Endothelial cell of hepatic sinusoid (primary cell): ENCODE results near the gene RUNX1.

Source experiments
- in situ Hi-C: cut with HindIII; loops from 2 replicates; pipeline ENCODE4 v1.10.0; 2017; ENCODE audit warnings: low sequenced_read_pairs

Gene RUNX1

DNA sequence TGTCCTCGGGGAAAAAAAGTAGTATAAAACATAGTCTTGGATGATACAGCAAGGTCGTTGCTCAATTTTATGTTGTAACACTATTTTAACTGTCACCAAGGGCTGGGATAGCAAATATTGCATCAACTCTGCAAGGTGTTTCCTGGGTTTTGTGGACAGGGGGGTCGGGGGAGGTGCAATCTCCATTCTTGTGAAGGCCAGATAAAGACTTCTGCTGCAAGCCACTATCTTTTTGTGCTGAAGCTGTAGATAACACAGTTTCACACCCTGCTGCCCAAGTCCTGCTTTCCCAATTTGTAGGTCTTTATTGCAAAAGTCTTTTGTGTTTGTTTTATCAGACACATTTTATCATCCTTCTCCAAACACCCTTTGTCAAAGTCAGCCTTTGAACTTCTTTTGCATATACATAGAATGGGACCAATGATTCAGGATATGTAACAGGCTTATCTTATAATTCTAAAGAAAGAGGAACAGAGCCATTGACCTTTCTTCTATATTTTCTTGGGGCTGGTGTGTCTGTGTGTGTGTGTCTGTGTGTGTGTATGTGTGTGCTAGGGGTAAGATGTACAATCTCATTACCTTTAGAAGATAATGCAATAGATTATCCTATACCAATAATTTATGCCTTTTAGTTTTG is 140.6 kb downstream of the RUNX1 start:
- in situ Hi-C loops, result no loop called here

DNA sequence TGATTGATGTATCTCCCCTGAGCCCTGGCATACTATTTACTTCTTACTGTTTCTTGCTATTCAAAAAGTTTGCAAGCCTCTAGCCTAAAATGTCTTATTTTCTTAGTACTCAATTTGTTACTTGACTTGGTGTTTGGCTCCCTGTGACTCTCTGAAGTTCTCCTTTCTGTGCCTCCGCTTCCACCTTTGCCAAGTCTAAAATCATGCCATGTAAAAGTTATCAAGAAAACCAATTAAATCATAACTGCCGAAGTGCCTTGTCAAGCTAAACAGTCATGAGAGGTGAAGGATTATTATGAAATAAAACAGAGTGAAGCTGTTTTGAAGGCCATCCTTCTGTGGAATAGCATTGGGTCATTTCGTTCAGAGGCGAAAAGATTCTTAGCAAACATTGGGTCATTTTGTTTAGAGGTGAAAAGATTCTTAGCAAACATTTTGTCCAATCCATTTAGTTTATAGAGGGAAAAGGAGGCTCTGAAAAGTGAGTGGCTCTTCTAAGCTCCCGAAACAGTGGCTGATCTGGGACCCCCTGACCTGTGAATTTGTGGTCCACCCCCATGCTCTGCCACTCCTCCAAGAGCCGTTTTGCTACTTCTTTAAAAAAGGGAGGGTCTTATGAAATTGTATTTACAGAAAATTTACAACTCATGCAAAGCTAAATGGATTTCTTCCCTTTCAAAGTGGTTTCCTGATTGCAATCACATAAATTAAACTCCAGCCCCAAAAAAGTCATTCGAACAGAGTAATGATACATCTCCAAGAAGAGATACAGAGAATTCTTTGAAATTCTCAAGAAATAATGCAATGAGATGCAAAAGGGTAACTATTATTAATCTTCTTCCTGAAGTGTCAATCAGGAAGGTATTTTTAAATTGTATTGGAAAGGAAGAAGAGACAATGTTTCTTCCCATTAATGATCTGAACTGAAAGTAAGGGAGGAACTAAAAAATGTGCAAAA is 141.4 kb downstream of the RUNX1 start:
- in situ Hi-C loops, result no loop called here

DNA sequence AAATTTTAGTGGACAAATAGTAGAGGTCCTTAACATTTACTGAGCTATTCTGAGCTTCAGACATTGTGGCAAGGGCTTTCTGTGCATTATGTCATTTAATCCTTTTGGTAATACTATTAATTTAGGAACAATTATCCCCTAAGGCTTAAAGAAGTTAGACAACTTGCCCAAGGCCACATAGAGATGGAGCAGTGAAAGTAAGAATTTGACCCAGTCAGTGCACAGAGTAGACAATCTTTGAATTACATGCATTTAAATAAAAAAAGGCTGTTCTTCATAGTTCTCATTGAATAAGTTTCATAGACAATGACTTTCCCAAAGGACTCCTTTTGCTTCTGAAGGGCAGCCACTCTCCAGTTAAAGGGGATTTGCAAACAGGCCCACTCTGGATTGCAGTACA is 142.7 kb downstream of the RUNX1 start:
- in situ Hi-C loops, result no loop called here

DNA sequence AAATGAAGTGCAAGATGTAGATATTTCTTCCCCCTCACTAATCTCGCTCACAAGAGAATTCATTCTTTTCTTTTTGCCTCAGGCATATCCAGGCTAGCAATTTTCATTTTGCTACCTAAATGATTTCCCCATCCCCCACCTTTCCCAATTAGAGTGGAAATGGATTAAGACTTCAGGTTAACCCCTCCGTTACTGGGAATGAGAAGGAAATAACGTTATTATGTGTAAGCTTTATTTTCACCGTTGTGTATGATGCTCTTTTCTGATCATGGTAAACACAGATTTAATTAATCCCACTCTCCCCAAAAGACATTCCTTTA is 143.9 kb downstream of the RUNX1 start:
- in situ Hi-C loops, result no loop called here

DNA sequence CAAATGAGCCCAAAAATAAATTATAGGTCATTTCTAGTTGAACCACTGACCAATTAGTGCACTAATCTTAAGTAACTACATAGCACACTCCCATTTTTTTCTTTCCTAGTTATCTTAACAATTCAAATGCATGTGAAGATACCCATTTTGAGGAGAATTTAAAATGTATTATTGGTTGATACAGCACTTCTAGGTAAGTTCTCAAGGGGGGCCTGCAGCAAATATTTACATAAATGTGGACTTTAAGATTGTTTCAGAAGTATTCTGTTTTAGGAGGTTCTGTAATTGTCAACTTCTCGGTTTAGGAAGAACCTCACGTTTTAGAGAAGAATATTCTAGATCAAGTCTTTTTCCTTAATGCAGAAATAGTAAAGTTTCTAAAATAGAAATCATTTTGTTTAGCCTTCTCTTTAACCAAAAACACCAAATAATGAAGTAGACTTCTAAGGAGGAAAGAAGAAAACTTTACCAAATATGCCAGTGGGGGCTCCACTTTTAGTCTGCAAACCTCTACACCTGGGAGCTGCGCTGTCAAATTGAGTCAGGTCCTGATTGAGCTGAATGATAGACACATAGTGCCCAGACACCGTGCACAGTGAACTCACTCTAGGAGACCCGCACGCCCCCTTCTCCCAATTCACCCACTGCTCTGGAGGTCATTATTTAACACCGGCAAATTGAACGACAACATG is 144.4 kb downstream of the RUNX1 start:
- in situ Hi-C loops, result no loop called here

DNA sequence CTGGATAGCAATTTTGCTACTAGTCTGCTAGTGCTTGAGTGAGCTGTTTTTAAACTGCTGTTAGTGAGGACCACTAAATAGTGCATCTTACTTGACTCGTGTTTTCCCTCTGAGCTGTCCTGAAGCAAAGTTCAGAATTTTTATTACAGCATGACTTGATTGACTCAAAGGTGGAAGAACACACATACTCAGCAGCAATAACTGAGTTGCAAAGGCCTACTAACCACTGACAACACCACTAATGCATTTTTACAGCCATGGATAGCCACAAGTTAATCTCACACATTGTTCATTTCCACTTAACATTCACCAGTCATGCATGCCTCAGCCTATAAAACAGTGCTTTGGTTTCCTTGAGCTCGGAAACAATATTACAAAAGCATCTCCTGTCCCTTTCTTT is 148.7 kb downstream of the RUNX1 start:
- in situ Hi-C loops, result no loop called here

DNA sequence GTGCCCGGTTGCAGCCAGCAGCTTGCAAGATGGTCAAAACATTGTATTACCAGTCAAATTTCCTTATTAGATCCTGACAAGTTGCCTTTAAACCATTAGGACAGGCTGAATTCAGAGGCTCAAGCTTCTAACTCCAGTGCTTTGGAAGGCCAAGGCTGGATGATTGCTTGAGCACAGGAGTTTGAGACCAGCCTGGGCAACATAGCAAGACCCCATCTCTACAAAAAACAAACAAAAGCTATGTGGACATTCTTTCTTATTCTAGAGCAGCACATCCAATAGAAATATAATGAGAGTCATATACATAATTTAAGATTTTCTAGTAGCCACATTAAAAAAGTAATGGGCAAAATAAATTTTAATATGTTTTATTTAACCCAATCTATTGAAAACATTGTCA is 149.3 kb downstream of the RUNX1 start:
- in situ Hi-C loops, result loop anchor here (25.0 kb wide), 1 partner anchor 313 kb away; no protein-coding TSS in a partner anchor

DNA sequence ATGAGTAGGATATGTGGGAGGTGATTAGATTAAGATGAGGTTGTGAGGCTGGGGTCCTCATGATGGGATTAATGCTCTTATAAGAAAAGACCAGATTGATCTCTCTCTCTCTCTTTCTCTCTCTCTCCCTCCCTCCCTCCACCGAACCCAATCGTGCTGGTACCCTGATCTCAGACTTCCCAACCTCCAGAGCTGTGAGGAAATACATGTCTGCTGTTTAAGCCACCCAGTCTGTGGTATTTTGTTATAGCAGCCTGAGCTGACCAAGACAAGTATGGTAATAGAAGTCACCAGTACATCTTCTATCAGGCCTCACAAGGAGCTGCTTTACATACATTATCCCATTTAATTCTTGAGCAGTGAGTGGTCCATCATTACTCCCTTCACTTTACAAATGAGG is 149.8 kb downstream of the RUNX1 start:
- in situ Hi-C loops, result loop anchor here (25.0 kb wide), 1 partner anchor 313 kb away; no protein-coding TSS in a partner anchor

DNA sequence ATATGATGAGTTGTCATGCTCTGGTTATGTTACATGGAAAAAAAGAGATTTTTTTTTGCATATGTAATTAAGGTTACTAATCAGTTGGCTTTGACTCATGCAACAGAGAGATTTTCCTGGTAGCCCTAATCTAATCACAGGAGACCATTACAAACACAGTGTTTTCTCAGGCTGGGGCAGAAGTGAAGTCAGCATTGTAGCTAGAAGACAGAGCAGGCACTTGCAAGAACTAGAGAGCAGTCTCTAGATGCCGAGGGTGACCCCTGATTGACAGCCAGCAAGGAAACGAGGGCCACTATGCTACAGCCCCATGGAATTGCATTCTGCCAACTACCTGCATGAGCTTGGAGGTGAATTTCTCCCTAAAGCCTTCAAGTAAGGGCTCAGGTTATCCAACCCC is 151.3 kb downstream of the RUNX1 start:
- in situ Hi-C loops, result loop anchor here (25.0 kb wide), 1 partner anchor 314 kb away; no protein-coding TSS in a partner anchor

DNA sequence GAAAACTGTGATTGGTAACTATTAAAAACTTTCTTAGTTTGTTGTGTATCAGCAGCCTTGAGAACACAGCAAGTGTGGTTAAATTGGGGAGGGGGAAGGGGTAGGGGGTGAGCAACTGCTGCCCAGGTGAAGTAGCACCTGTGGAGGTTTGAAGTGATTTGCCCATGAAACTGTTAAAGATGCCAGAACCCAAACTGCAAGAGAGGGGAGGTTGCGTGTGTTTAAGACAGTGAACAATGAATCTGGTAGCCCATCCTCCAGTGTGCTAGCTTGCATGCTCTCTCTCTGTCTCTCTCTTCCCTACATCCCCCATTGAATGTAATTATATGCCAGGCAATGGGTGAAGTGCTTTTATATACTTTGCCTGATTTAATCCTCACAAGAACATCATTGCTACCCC is 154.7 kb downstream of the RUNX1 start:
- in situ Hi-C loops, result loop anchor here (25.0 kb wide), 1 partner anchor 318 kb away; no protein-coding TSS in a partner anchor

DNA sequence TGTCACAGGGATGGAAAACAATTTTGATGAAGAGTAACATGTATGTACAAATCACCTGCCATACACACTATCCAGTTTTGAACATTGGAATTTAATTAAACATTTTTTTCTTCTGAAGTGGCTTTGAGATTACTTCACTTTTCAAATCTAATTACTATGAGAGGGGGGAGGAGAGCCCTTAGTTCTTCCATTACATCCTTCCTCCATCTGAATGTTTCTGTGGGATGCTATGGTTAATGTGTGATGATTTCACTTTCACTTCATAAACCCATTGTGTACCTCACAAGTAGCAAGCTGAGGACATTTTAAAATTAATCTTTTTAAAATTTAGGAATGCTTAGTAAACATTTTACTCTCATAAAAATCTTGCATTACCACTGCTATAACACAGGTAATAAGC is 156.9 kb downstream of the RUNX1 start:
- in situ Hi-C loops, result loop anchor here (25.0 kb wide), 1 partner anchor 320 kb away; no protein-coding TSS in a partner anchor

DNA sequence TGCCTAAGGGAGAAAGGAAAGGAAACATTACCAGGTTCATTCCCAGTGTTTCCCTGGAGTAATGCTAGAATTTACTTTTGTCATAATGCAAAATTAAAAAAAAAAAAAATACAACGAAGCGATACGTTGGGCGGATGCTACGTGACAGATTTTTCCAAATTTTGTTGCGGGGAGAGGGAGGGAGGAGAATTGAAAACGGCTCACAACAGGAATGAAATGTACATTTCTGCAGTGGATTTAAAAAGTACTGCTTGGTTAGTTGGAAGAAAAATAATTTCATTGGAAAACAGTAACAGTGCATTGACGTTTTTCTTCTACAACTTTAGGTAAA is 157.5 kb downstream of the RUNX1 start:
- in situ Hi-C loops, result loop anchor here (25.0 kb wide), 1 partner anchor 321 kb away; no protein-coding TSS in a partner anchor

DNA sequence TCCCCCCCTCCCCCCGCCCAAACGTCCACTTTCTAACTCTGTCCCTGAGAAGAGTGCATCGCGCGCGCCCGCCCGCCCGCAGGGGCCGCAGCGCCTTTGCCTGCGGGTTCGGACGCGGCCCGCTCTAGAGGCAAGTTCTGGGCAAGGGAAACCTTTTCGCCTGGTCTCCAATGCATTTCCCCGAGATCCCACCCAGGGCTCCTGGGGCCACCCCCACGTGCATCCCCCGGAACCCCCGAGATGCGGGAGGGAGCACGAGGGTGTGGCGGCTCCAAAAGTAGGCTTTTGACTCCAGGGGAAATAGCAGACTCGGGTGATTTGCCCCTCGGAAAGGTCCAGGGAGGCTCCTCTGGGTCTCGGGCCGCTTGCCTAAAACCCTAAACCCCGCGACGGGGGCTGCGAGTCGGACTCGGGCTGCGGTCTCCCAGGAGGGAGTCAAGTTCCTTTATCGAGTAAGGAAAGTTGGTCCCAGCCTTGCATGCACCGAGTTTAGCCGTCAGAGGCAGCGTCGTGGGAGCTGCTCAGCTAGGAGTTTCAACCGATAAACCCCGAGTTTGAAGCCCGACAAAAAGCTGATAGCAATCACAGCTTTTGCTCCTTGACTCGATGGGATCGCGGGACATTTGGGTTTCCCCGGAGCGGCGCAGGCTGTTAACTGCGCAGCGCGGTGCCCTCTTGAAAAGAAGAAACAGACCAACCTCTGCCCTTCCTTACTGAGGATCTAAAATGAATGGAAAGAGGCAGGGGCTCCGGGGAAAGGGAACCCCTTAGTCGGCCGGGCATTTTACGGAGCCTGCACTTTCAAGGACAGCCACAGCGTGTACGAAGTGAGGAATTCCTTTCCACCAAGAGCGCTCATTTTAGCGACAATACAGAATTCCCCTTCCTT is 158.1 kb downstream of the RUNX1 start:
- in situ Hi-C loops, result loop anchor here (25.0 kb wide), 1 partner anchor 321 kb away; no protein-coding TSS in a partner anchor

DNA sequence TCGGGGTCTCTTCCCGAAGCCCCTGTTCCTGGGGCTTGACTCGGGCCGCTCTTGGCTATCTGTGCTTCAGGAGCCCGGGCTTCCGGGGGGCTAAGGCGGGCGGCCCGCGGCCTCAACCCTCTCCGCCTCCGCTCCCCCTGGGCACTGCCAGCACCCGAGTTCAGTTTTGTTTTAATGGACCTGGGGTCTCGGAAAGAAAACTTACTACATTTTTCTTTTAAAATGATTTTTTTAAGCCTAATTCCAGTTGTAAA is 158.7 kb downstream of the RUNX1 start:
- in situ Hi-C loops, result loop anchor here (25.0 kb wide), 1 partner anchor 322 kb away; no protein-coding TSS in a partner anchor

DNA sequence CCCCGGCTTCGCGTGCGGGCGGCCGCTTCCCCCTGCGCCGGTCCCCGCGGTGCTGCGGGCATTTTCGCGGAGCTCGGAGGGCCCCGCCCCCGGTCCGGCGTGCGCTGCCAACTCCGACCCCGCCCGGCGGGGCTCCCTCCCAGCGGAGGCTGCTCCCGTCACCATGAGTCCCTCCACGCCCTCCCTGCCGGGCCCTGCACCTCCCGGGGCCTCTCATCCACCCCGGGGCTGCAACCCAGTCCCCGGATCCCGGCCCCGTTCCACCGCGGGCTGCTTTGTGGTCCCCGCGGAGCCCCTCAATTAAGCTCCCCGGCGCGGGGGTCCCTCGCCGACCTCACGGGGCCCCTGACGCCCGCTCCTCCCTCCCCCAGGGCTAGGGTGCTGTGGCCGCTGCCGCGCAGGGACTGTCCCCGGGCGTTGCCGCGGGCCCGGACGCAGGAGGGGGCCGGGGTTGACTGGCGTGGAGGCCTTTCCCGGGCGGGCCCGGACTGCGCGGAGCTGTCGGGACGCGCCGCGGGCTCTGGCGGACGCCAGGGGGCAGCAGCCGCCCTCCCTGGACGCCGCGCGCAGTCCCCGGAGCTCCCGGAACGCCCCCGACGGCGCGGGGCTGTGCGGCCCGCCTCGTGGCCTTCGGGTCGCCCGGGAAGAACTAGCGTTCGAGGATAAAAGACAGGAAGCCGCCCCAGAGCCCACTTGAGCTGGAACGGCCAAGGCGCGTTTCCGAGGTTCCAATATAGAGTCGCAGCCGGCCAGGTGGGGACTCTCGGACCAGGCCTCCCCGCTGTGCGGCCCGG is 159.2 kb downstream of the RUNX1 start:
- in situ Hi-C loops, result loop anchor here (5.0 to 25.0 kb wide), 2 partner anchors 83 to 322 kb away; no protein-coding TSS in a partner anchor

DNA sequence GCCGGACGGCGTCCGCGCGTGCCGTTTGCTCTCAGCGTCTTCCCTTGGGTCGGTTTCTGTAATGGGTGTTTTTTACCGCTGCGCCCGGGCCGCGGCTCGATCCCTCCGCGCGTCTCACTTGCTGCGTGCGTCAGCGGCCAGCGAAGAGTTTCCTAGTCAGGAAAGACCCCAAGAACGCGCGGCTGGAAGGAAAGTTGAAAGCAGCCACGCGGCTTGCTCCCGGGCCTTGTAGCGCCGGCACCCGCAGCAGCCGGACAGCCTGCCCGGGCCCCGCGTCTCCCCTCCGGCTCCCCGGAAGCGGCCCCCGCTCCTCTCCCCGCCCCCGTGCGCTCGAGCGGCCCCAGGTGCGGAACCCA is 159.8 kb downstream of the RUNX1 start:
- in situ Hi-C loops, result loop anchor here (5.0 to 25.0 kb wide), 2 partner anchors 82 to 323 kb away; no protein-coding TSS in a partner anchor

DNA sequence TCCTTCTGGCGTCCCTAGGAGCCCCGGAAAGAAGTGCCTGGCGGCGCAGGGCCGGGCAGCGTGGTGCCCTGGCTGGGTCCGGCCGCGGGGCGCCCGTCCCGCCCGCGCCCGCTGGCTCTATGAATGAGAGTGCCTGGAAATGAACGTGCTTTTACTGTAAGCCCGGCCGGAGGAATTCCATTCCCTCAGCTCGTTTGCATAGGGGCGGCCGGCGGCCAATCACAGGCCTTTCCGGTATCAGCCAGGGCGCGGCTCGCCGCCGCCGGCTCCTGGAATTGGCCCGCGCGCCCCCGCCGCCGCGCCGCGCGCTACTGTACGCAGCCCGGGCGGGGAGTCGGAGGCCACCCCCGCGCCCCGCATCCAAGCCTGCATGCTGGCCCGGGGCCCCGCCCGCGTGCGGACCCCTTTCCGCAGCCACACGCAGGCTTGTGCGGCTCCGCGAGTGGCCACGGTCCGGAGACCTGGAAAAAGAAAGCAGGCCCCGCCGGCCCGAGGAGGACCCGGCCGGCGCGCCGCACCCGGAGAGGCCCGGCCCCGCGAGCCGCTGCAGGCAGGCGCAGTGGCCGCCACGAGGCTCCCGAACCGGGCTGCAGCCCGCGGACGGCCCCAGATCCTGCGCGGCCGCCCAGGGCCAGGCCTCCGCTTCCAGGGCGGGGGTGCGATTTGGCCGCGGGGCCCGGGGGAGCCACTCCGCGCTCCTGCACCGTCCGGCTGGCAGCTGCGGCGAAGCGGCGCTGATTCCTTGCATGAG is 160.4 kb downstream of the RUNX1 start:
- in situ Hi-C loops, result loop anchor here (5.0 to 25.0 kb wide), 2 partner anchors 81 to 324 kb away; no protein-coding TSS in a partner anchor

DNA sequence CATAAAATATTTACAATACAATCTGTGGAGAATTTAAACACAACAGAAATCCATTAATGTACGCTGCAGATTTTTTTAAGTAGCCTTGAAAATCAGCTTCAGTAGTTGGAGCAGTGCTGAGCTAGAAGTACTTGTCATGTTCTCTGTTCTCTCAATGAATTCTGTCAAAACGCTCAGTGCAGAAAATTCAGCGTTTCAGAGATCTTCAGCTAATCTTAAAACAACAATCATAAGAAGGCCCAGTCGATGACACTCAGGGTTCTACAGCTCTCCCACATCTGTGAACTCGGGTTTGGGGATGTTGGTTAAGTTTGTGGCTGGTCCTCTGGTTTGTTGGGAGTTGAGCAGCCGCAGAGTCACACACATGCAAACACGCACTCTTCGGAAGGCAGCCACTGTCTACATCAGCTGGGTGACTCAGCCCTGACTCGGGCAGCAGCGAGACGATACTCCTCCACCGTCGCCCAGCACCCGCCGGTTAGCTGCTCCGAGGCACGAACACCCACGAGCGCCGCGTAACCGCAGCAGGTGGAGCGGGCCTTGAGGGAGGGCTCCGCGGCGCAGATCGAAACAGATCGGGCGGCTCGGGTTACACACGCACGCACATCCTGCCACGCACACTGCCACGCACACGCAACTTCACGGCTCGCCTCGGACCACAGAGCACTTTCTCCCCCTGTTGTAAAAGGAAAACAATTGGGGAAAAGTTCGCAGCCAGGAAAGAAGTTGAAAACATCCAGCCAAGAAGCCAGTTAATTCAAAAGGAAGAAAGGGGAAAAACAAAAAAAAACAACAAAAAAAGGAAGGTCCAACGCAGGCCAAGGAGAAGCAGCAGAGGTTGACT is 161.2 kb downstream of the RUNX1 start:
- in situ Hi-C loops, result loop anchor here (5.0 to 25.0 kb wide), 2 partner anchors 81 to 324 kb away; no protein-coding TSS in a partner anchor
